ENCODE results near the gene PTOV1.

PTOV1 gene

GRCh38 chr19:49850487-49851342 lies at the start of gene PTOV1:
Gene PTOV1, plus strand, starts transcription at chr19:49851159.
- Histone ChIP-seq H3K27me3 (ENCODE audit: control insufficient read depth, insufficient read depth, low read length) (no peaks in the 10 kb centered on the region), H3K4me1 (ENCODE audit: control insufficient read depth, insufficient read depth, low read length) (peaks cover 19% of the 10 kb centered on the region), H3K27ac (ENCODE audit: low read depth, low read length) (peak within 1 kb of the TSS; percentile 100), H3K4me3 (ENCODE audit: low read length) (peak within 1 kb of the TSS; percentile 96), H3K36me3 (ENCODE audit: control insufficient read depth, insufficient read depth, low read length) (no peaks in the 10 kb centered on the region), H3K9ac (ENCODE audit: low read length) (peak within 1 kb of the TSS; percentile 98)

- no peaks in the 10 kb centered on the region for H3K27me3 ChIP-seq (ENCODE audit: control insufficient read depth, insufficient read depth, low read length)
- no peak overlapping the region for H3K27ac ChIP-seq (ENCODE audit: low read depth, low read length)
- peak overlapping the region; percentile 82 for H3K4me3 ChIP-seq (ENCODE audit: low read length)
- H3K9ac ChIP-seq (ENCODE audit: low read length): no peak overlapping the region
- peaks cover 21% of the 10 kb centered on the region for H3K36me3 ChIP-seq (ENCODE audit: control insufficient read depth, insufficient read depth, low read length)
- no peaks in the 10 kb centered on the region for H3K4me1 ChIP-seq (ENCODE audit: control insufficient read depth, insufficient read depth, low read length)
These were observed 49.5 kb upstream of the PTOV1 start for GRCh38 chr19:49801401-49801888.

GRCh38 chr19:49801966-49802661 lies 48.8 kb upstream of the PTOV1 start:
- Histone ChIP-seq H3K27me3 (ENCODE audit: control insufficient read depth, insufficient read depth, low read length) (no peaks in the 10 kb centered on the region), H3K27ac (ENCODE audit: low read depth, low read length) (peak overlapping the region; percentile 70), H3K4me1 (ENCODE audit: control insufficient read depth, insufficient read depth, low read length) (no peaks in the 10 kb centered on the region), H3K9ac (ENCODE audit: low read length) (peak overlapping the region; percentile 49), H3K4me3 (ENCODE audit: low read length) (peak overlapping the region; percentile 82), H3K36me3 (ENCODE audit: control insufficient read depth, insufficient read depth, low read length) (peaks cover 14% of the 10 kb centered on the region)

GRCh38 chr19:49802836-49803528 lies 48.0 kb upstream of the PTOV1 start:
- Histone ChIP-seq H3K4me1 (ENCODE audit: control insufficient read depth, insufficient read depth, low read length) (no peaks in the 10 kb centered on the region), H3K27me3 (ENCODE audit: control insufficient read depth, insufficient read depth, low read length) (no peaks in the 10 kb centered on the region), H3K36me3 (ENCODE audit: control insufficient read depth, insufficient read depth, low read length) (peaks cover 14% of the 10 kb centered on the region), H3K4me3 (ENCODE audit: low read length) (peak overlapping the region; percentile 54), H3K27ac (ENCODE audit: low read depth, low read length) (peak overlapping the region; percentile 70), H3K9ac (ENCODE audit: low read length) (no peak overlapping the region)

GRCh38 chr19:49803529-49803856 lies 47.5 kb upstream of the PTOV1 start:
- no peaks in the 10 kb centered on the region for H3K4me1 ChIP-seq (ENCODE audit: control insufficient read depth, insufficient read depth, low read length)
- H3K9ac ChIP-seq (ENCODE audit: low read length): no peak overlapping the region
- H3K36me3 ChIP-seq (ENCODE audit: control insufficient read depth, insufficient read depth, low read length): peaks cover 14% of the 10 kb centered on the region
- H3K4me3 ChIP-seq (ENCODE audit: low read length): no peak overlapping the region
- no peaks in the 10 kb centered on the region for H3K27me3 ChIP-seq (ENCODE audit: control insufficient read depth, insufficient read depth, low read length)
- H3K27ac ChIP-seq (ENCODE audit: low read depth, low read length): no peak overlapping the region

- Histone ChIP-seq H3K27me3 (ENCODE audit: control insufficient read depth, insufficient read depth, low read length) (no peaks in the 10 kb centered on the region), H3K27ac (ENCODE audit: low read depth, low read length) (no peak overlapping the region), H3K36me3 (ENCODE audit: control insufficient read depth, insufficient read depth, low read length) (no peaks in the 10 kb centered on the region), H3K4me3 (ENCODE audit: low read length) (no peak overlapping the region), H3K4me1 (ENCODE audit: control insufficient read depth, insufficient read depth, low read length) (peaks cover 7% of the 10 kb centered on the region), H3K9ac (ENCODE audit: low read length) (no peak overlapping the region)
These were observed 44.9 kb upstream of the PTOV1 start for GRCh38 chr19:49805822-49806619.

- no peak overlapping the region for H3K9ac ChIP-seq (ENCODE audit: low read length)
- no peaks in the 10 kb centered on the region for H3K36me3 ChIP-seq (ENCODE audit: control insufficient read depth, insufficient read depth, low read length)
- no peak overlapping the region for H3K4me3 ChIP-seq (ENCODE audit: low read length)
- H3K27ac ChIP-seq (ENCODE audit: low read depth, low read length): no peak overlapping the region
- peaks cover 7% of the 10 kb centered on the region for H3K4me1 ChIP-seq (ENCODE audit: control insufficient read depth, insufficient read depth, low read length)
- H3K27me3 ChIP-seq (ENCODE audit: control insufficient read depth, insufficient read depth, low read length): no peaks in the 10 kb centered on the region
These were observed 44.4 kb upstream of the PTOV1 start for GRCh38 chr19:49806620-49806959.

- Histone ChIP-seq H3K4me1 (ENCODE audit: control insufficient read depth, insufficient read depth, low read length) (peaks cover 7% of the 10 kb centered on the region), H3K27ac (ENCODE audit: low read depth, low read length) (no peak overlapping the region), H3K9ac (ENCODE audit: low read length) (no peak overlapping the region), H3K36me3 (ENCODE audit: control insufficient read depth, insufficient read depth, low read length) (no peaks in the 10 kb centered on the region), H3K27me3 (ENCODE audit: control insufficient read depth, insufficient read depth, low read length) (no peaks in the 10 kb centered on the region), H3K4me3 (ENCODE audit: low read length) (no peak overlapping the region)
These were observed 43.7 kb upstream of the PTOV1 start for GRCh38 chr19:49807058-49807903.

GRCh38 chr19:49807904-49808675 lies 42.9 kb upstream of the PTOV1 start:
- Histone ChIP-seq H3K4me3 (ENCODE audit: low read length) (peak overlapping the region; percentile 50), H3K4me1 (ENCODE audit: control insufficient read depth, insufficient read depth, low read length) (peaks cover 7% of the 10 kb centered on the region), H3K9ac (ENCODE audit: low read length) (no peak overlapping the region), H3K36me3 (ENCODE audit: control insufficient read depth, insufficient read depth, low read length) (no peaks in the 10 kb centered on the region), H3K27ac (ENCODE audit: low read depth, low read length) (peak overlapping the region; percentile 30), H3K27me3 (ENCODE audit: control insufficient read depth, insufficient read depth, low read length) (no peaks in the 10 kb centered on the region)

- peak overlapping the region; percentile 74 for H3K9ac ChIP-seq (ENCODE audit: low read length)
- H3K27ac ChIP-seq (ENCODE audit: low read depth, low read length): peak overlapping the region; percentile 76
- H3K4me1 ChIP-seq (ENCODE audit: control insufficient read depth, insufficient read depth, low read length): peaks cover 7% of the 10 kb centered on the region
- H3K36me3 ChIP-seq (ENCODE audit: control insufficient read depth, insufficient read depth, low read length): no peaks in the 10 kb centered on the region
- peak overlapping the region; percentile 95 for H3K4me3 ChIP-seq (ENCODE audit: low read length)
- H3K27me3 ChIP-seq (ENCODE audit: control insufficient read depth, insufficient read depth, low read length): no peaks in the 10 kb centered on the region
These were observed 42.2 kb upstream of the PTOV1 start for GRCh38 chr19:49808711-49809159.

Measured in rectal smooth muscle tissue (tissue), 1 donor.